ENCODE results near the gene PKN2.

Gene PKN2

DNA sequence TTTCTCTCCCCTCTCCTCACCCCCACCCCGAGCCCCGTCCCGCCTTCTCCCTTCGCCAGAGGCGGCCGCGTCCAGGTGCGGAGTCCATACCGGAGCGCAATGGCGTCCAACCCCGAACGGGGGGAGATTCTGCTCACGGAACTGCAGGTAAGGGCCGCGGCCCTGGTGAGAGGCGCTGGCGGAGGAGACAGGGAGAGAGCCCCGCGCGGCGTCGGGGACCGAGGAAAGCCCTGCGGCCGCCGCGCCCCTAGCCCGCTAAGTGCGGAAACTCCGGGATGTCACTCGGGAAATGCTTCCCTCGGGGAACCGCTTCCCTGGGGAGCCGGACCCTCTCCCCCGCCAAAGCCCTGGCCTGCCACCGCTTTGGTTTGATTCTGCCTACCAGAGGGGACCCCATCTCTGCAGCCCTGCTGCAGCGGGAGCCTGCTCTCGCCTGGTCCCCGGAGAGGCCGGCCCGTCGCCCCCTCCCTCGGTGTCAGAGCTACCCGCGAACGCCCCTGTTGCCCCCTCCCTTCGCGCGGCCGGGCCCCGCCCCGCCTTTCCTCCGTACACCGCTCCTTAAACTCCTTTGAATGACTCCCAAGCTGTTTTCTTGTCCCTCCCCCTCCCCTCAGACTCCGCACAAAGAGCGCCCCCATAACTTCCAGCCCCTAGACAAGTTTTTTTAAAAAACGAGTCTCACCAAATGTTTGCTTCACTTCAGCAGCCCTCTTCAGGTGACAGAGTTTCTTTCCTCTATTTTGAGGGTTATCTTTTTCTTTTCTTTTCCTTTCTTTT lies 597 bp downstream of the PKN2 start:
- Histone ChIP-seq H3K4me1 (no peaks in the 10 kb centered on the region), H3K27me3 (no peaks in the 10 kb centered on the region), H3K9me3 (no peaks in the 10 kb centered on the region), H3K36me3 (no peaks in the 10 kb centered on the region), H3K4me3 (ENCODE audit: low read depth, low read length) (peak overlapping the region; percentile 76)
- DNase-seq, result peak; percentile 59
- TF ChIP-seq, protein P1, sequence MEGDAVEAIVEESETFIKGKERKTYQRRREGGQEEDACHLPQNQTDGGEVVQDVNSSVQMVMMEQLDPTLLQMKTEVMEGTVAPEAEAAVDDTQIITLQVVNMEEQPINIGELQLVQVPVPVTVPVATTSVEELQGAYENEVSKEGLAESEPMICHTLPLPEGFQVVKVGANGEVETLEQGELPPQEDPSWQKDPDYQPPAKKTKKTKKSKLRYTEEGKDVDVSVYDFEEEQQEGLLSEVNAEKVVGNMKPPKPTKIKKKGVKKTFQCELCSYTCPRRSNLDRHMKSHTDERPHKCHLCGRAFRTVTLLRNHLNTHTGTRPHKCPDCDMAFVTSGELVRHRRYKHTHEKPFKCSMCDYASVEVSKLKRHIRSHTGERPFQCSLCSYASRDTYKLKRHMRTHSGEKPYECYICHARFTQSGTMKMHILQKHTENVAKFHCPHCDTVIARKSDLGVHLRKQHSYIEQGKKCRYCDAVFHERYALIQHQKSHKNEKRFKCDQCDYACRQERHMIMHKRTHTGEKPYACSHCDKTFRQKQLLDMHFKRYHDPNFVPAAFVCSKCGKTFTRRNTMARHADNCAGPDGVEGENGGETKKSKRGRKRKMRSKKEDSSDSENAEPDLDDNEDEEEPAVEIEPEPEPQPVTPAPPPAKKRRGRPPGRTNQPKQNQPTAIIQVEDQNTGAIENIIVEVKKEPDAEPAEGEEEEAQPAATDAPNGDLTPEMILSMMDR (IDR thresholded peaks at IDR 0.05; ENCODE audit: low read depth, low read length), result no peak

- Histone ChIP-seq H3K36me3 (no peaks in the 10 kb centered on the region), H3K4me3 (ENCODE audit: low read depth, low read length) (peak overlapping the region; percentile 76), H3K4me1 (no peaks in the 10 kb centered on the region), H3K9me3 (no peaks in the 10 kb centered on the region), H3K27me3 (no peaks in the 10 kb centered on the region)
- no peak for DNase-seq
- TF ChIP-seq, protein P1 (IDR thresholded peaks at IDR 0.05; ENCODE audit: low read depth, low read length), result no peak
Observed at GRCh38 chr1:88685259-88685620, 1.2 kb downstream of the PKN2 start.

- H3K36me3 ChIP-seq, result no peaks in the 10 kb centered on the region
- H3K9me3 ChIP-seq, result no peaks in the 10 kb centered on the region
- no peaks in the 10 kb centered on the region for H3K27me3 ChIP-seq
- H3K4me3 ChIP-seq (ENCODE audit: low read depth, low read length), result no peak overlapping the region
- TF ChIP-seq, protein P1 (IDR thresholded peaks at IDR 0.05; ENCODE audit: low read depth, low read length), result no peak
- DNase-seq, result no peak
- H3K4me1 ChIP-seq, result no peaks in the 10 kb centered on the region
Observed at GRCh38 chr1:88691540-88691939, 7.5 kb downstream of the PKN2 start.

DNA sequence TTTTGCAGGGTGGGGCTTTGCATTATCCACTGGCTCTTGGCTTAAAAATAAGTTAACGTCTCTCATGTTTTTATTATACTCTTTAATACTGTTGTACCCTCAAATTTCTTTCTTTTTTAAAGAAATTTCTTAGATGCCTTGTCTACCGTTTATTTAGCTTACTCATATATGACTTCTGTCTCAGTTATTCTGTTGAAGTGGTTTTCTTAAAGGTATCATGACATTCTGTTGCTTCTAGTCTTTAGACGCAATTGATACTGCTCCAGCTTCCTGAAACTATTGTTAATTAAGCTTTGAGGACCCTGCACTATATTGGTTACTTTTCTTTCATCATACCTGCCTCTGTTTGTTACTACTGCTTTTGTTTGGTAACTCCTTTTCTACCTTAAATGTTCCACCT lies 11.7 kb downstream of the PKN2 start:
- H3K36me3 ChIP-seq, result no peaks in the 10 kb centered on the region
- no peaks in the 10 kb centered on the region for H3K9me3 ChIP-seq
- no peaks in the 10 kb centered on the region for H3K27me3 ChIP-seq
- no peak for DNase-seq
- no peak overlapping the region for H3K4me3 ChIP-seq (ENCODE audit: low read depth, low read length)
- TF ChIP-seq, protein P1 (IDR thresholded peaks at IDR 0.05; ENCODE audit: low read depth, low read length), result no peak
- no peaks in the 10 kb centered on the region for H3K4me1 ChIP-seq

- no peaks in the 10 kb centered on the region for H3K36me3 ChIP-seq
- H3K27me3 ChIP-seq, result no peaks in the 10 kb centered on the region
- DNase-seq, result no peak
- TF ChIP-seq, protein P1 (IDR thresholded peaks at IDR 0.05; ENCODE audit: low read depth, low read length), result no peak
- H3K4me3 ChIP-seq (ENCODE audit: low read depth, low read length), result no peak overlapping the region
- H3K9me3 ChIP-seq, result no peaks in the 10 kb centered on the region
- no peaks in the 10 kb centered on the region for H3K4me1 ChIP-seq
Observed at GRCh38 chr1:88697503-88697902, 13.4 kb downstream of the PKN2 start.

DNA sequence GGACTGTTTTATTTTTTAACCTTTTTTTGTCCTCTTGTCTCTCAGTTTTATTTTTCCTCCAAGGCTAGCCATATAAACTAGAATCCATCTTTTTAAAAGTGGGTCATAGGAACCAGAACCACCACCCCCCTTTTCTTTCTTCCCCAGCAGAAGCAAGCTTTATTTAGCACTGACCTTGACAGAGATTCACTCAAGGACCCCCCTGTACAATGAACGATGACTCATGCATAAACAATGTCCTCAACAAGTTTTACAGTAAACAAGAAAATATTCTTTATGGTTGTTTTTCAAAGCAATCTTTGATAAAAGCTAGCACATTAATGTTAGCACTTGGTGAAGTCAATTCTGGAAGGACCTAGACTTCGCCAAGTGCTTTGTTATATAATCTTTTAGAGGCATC lies 14.1 kb downstream of the PKN2 start:
- Histone ChIP-seq H3K4me3 (ENCODE audit: low read depth, low read length) (no peak overlapping the region), H3K9me3 (no peaks in the 10 kb centered on the region), H3K27me3 (no peaks in the 10 kb centered on the region), H3K36me3 (no peaks in the 10 kb centered on the region), H3K4me1 (no peaks in the 10 kb centered on the region)
- no peak for DNase-seq
- TF ChIP-seq, protein P1 (IDR thresholded peaks at IDR 0.05; ENCODE audit: low read depth, low read length), result no peak
